ENCODE data around the gene C3orf62. TPM values are rescaled to one million over a fixed set of nuclear protein-coding genes. Genes with fewer than 3 reads are reported as not detected.

The C3orf62 gene
- total RNA-seq (2021; ENCODE audit: unreplicated experiment) (5.9 TPM), Bru-seq, nascent RNA (percentile 70 among the genes with signal in this experiment), BruChase-seq, experiment 1, labeled RNA remaining after a 6-hour chase (percentile 88 among the genes with signal in this experiment), BruChase-seq, experiment 2, labeled RNA remaining after a 2-hour chase (percentile 87 among the genes with signal in this experiment)
- polyA plus RNA-seq (2012): 2.7 and 4.2 TPM in 2 replicates
- long read RNA-seq, full-length matches to known transcripts: 1 of 3 reads
- long read RNA-seq, partial matches to known transcripts: 0 of 3 reads
- long read RNA-seq, other reads (novel, unspliced or antisense): 2 of 3 reads

- H3K79me2 ChIP-seq (ENCODE audit: insufficient read depth, low read length): no peaks in the 10 kb centered on the region
- ChIA-PET POLR2A (no interaction called here), RAD21 (ENCODE audit: low non-redundant PET in 1 of 2, low total read pairs in 2 of 2, uncharacterized antibody in 2 of 2, unreplicated experiment in 2 of 2) (no interaction called here), CTCF (no interaction called here)
- H3K4me1 ChIP-seq (ENCODE audit: control insufficient read depth in 1 of 2, insufficient read depth in 2 of 2, low read length in 2 of 2): no peaks in the 10 kb centered on the region
- no peaks in the 10 kb centered on the region for H3K27me3 ChIP-seq (ENCODE audit: insufficient read depth, low read length)
- ATAC-seq (no peak), DNase-seq (ENCODE audit: low read depth, low spot score) (no peak)
- TF ChIP-seq EZH2phosphoT487 (IDR thresholded peaks at IDR 0.05; ENCODE audit: borderline replicate concordance) (no peak), CEBPB (IDR thresholded peaks at IDR 0.05; ENCODE audit: low read depth) (no peak), POLR2AphosphoS5 (IDR thresholded peaks at IDR 0.05; ENCODE audit: low read depth, low read length) (no peak), ZNF274 (IDR thresholded peaks at IDR 0.05; ENCODE audit: low read depth, low read length) (no peak), RAD21 (IDR thresholded peaks at IDR 0.05; ENCODE audit: low read depth) (no peak), ELF1 (IDR thresholded peaks at IDR 0.05; ENCODE audit: borderline replicate concordance, low read depth) (no peak), SP1 (IDR thresholded peaks at IDR 0.05; ENCODE audit: low read depth) (no peak), ATF3 (IDR thresholded peaks at IDR 0.05) (no peak), MAX (IDR thresholded peaks at IDR 0.05) (no peak), EGR1 (IDR thresholded peaks at IDR 0.05; ENCODE audit: low read depth) (no peak), REST (IDR thresholded peaks at IDR 0.05; ENCODE audit: low read depth) (no peak), POLR2A (IDR thresholded peaks at IDR 0.05; ENCODE audit: borderline replicate concordance, extremely low read depth, insufficient read depth, insufficient read length) (no peak)
- TF ChIP-seq, protein P1, sequence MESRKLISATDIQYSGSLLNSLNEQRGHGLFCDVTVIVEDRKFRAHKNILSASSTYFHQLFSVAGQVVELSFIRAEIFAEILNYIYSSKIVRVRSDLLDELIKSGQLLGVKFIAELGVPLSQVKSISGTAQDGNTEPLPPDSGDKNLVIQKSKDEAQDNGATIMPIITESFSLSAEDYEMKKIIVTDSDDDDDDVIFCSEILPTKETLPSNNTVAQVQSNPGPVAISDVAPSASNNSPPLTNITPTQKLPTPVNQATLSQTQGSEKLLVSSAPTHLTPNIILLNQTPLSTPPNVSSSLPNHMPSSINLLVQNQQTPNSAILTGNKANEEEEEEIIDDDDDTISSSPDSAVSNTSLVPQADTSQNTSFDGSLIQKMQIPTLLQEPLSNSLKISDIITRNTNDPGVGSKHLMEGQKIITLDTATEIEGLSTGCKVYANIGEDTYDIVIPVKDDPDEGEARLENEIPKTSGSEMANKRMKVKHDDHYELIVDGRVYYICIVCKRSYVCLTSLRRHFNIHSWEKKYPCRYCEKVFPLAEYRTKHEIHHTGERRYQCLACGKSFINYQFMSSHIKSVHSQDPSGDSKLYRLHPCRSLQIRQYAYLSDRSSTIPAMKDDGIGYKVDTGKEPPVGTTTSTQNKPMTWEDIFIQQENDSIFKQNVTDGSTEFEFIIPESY (IDR thresholded peaks at IDR 0.05; ENCODE audit: extremely low read depth, insufficient replicate concordance, low read length): no peak
- TF ChIP-seq, protein P2, sequence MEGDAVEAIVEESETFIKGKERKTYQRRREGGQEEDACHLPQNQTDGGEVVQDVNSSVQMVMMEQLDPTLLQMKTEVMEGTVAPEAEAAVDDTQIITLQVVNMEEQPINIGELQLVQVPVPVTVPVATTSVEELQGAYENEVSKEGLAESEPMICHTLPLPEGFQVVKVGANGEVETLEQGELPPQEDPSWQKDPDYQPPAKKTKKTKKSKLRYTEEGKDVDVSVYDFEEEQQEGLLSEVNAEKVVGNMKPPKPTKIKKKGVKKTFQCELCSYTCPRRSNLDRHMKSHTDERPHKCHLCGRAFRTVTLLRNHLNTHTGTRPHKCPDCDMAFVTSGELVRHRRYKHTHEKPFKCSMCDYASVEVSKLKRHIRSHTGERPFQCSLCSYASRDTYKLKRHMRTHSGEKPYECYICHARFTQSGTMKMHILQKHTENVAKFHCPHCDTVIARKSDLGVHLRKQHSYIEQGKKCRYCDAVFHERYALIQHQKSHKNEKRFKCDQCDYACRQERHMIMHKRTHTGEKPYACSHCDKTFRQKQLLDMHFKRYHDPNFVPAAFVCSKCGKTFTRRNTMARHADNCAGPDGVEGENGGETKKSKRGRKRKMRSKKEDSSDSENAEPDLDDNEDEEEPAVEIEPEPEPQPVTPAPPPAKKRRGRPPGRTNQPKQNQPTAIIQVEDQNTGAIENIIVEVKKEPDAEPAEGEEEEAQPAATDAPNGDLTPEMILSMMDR (IDR thresholded peaks at IDR 0.05 in 2 of 3, conservative IDR thresholded peaks at IDR 0.05 in 1 of 3; ENCODE audit: borderline replicate concordance in 1 of 3, insufficient read depth in 1 of 3, low read depth in 2 of 3, low read length in 2 of 3): no peak
- no TSS peak for BruUV-seq (replicated peaks)
- no peaks in the 10 kb centered on the region for H3K9me3 ChIP-seq (ENCODE audit: control insufficient read depth in 1 of 2, insufficient read depth in 1 of 2, low read depth in 1 of 2, low read length in 2 of 2)
- H3K4me2 ChIP-seq (ENCODE audit: low read length): no peak within 1 kb of the TSS
- H2AFZ ChIP-seq (ENCODE audit: low read depth, low read length, poor library complexity, severe bottlenecking): no peak within 1 kb of the TSS
- intact Hi-C loops (cut with micrococcal nuclease): no loop called here
- peaks cover 11 to 21% of the 10 kb centered on the region in 2 experiments; a peak in 3 of 4 replicates for H3K36me3 ChIP-seq (ENCODE audit: control insufficient read depth in 1 of 2, insufficient read depth in 2 of 2, low read length in 2 of 2)
- no peaks in the 10 kb centered on the region for H4K20me1 ChIP-seq (ENCODE audit: insufficient read depth)
- no peak within 1 kb of the TSS for H3K27ac ChIP-seq (ENCODE audit: low read depth, low read length)
- no peaks in the 10 kb centered on the region for H3K9me2 ChIP-seq (ENCODE audit: insufficient read depth)
- no peak within 1 kb of the TSS for H3K9ac ChIP-seq (ENCODE audit: low read length)
- H3K4me3 ChIP-seq (replicated peaks in 1 of 2; ENCODE audit: low read depth in 1 of 2, low read length in 2 of 2): no peak within 1 kb of the TSS
Measured at GRCh38 chr3:49276475-49277382, at the start of gene C3orf62. C3orf62 (minus strand) TSS chr3:49277232; CDS start chr3:49276872, 360 bp downstream.
